CD4-positive, alpha-beta memory T cell (primary cell): Measurements from ENCODE around the gene CES2. TPM values are rescaled to one million over a fixed set of nuclear protein-coding genes. Genes with fewer than 3 reads are reported as not detected.

Experiments
- CTCF ChIA-PET: fragments of 350-600 bp; sonication (Branson Sonifier 250); formaldehyde crosslinking; loops from one replicate; lab custom pipeline; 2021; ENCODE audit warnings: inconsistent platforms; ENCODE audit not compliant: partially characterized antibody; lab: Charles Lee
- POLR2A ChIA-PET: fragments of 350-600 bp; sonication (Branson Sonifier 250); formaldehyde crosslinking; loops from one replicate; lab custom pipeline; 2021; ENCODE audit not compliant: partially characterized antibody; lab: Charles Lee
- DNase-seq, 5 donors: peaks; one replicate each; pipeline versions ENCODE4 v3.0.0 to v3.0.0-alpha.2; 2020 to 2022; ENCODE audit warnings: mixed read lengths in 1 of 5
- H3K27ac ChIP-seq: one replicate; pipeline ENCODE4 v1.7.0; 2013; ENCODE audit warnings: low read depth, low read length
- H3K27me3 ChIP-seq: 2 replicates; pipeline ENCODE4 v1.7.0; 2013; ENCODE audit warnings: mild to moderate bottlenecking, low read length, moderate library complexity; ENCODE audit not compliant: insufficient read depth
- H3K36me3 ChIP-seq: 2 replicates; pipeline ENCODE4 v1.7.0; 2013; ENCODE audit warnings: mild to moderate bottlenecking, low read length, moderate library complexity; ENCODE audit not compliant: insufficient read depth
- H3K4me1 ChIP-seq: 2 replicates; pipeline ENCODE4 v1.7.0; 2013; ENCODE audit warnings: mild to moderate bottlenecking, low read length, moderate library complexity; ENCODE audit not compliant: insufficient read depth
- H3K4me3 ChIP-seq, 2 donors: one replicate each; pipeline ENCODE4 v1.7.0; 2013; ENCODE audit warnings: low read length in 2 of 2, mild to moderate bottlenecking in 1 of 2
- H3K9me3 ChIP-seq, 2 donors: one replicate each; pipeline ENCODE4 v1.7.0; 2013; ENCODE audit warnings: low read length in 2 of 2, control low read depth in 1 of 2; ENCODE audit not compliant: control insufficient read depth in 1 of 2
- H3K27ac Mint-ChIP-seq, 7 donors: one replicate each; pipeline ENCODE4 v1.8.0; 2020 to 2021; ENCODE audit warnings: mixed read lengths in 7 of 7, mild to moderate bottlenecking in 6 of 7, inconsistent platforms in 3 of 7, moderate library complexity in 3 of 7
- H3K27me3 Mint-ChIP-seq, 2 donors: one replicate each; pipeline ENCODE4 v1.8.0; 2020 to 2021; ENCODE audit warnings: mixed read lengths in 2 of 2
- H3K36me3 Mint-ChIP-seq, 2 donors: one replicate each; pipeline ENCODE4 v1.8.0; 2020 to 2021; ENCODE audit warnings: mixed read lengths in 2 of 2, inconsistent platforms in 1 of 2, mild to moderate bottlenecking in 1 of 2
- H3K4me1 Mint-ChIP-seq, 4 donors: one replicate each; pipeline ENCODE4 v1.8.0; 2020 to 2021; ENCODE audit warnings: mixed read lengths in 4 of 4, mild to moderate bottlenecking in 1 of 4
- H3K4me3 Mint-ChIP-seq, 8 donors: one replicate each; pipeline ENCODE4 v1.8.0; 2020 to 2021; ENCODE audit warnings: mixed read lengths in 8 of 8, mild to moderate bottlenecking in 7 of 8, moderate library complexity in 6 of 8, inconsistent platforms in 3 of 8
- H3K9me3 Mint-ChIP-seq, 8 donors: one replicate each; pipeline ENCODE4 v1.8.0; 2020 to 2021; ENCODE audit warnings: mixed read lengths in 8 of 8, mild to moderate bottlenecking in 5 of 8, inconsistent platforms in 3 of 8, moderate library complexity in 1 of 8
- intact Hi-C: fragments of 100-400 bp; cut with micrococcal nuclease; formaldehyde crosslinking; loops from one replicate; pipeline ENCODE4 v1.15.1; 2023
- polyA plus RNA-seq, 2 donors: library from polyadenylated mRNA; unstranded; fragments of 300-500 nt; fragmentation: Illumina TruSeq; gene quantifications; one replicate each; pipeline ENCODE4 v1.2.3, GENCODE V29; 2021
- total RNA-seq, 2 experiments: library from RNA; stranded (reverse); gene quantifications; one replicate each; pipeline ENCODE4 v1.2.3, GENCODE V29; 2021

Gene CES2
- total and polyA plus RNA-seq, 4 experiments from 2014 or later = 25.4 to 51.0 (median 38.5) TPM

DNA sequence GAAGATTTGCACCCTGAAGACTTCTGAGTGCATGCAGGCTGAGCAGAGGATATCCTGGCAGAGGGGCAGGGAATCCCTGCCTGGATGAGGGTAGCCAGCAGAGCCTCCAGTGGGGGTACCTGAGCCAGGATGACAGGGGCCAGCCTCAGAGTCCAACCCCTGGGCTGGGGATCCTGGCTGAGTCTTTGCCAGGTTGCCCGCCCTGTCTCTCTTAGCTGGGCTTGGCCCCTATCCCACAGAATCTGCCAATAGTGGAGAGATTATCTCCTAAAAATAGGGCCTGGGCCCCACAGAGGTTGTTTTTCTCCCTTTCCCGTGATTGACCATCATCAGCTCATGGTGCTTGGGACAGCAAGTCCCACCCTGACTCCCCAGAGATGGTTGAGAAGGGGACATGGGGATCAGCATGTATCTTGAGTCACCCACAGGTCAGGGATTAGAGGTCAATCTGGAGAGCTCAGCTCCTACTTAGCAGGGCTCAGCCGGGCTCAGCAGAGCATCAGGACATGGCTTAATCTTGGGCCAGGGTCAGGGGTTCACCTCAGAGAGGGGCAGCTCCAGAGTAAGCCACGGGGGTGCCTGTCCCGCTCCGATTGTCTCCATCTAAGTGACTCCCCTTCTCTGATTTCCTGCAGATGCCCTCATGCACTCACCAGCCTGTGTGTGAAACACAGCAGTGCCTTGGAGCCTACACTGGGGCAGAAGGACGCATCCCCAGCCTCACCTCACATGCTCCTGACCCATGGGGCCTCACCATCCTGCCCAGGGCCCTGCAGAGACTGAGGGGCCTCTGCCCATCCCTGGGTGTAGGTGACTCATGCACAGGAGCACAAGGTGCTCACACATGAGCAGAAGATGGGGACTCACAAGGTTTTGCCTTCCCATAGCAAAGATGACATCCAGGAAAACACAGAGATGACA lies 28.1 kb upstream of the CES2 start:
- intact Hi-C loops = no loop called here
- H3K27me3 ChIP-seq = no peaks in the 10 kb centered on the region
- H3K9me3 ChIP-seq = no peaks in the 10 kb centered on the region
- H3K4me3 Mint-ChIP-seq = no peak overlapping the region
- H3K27me3 Mint-ChIP-seq = no peaks in the 10 kb centered on the region
- H3K4me3 ChIP-seq = no peak overlapping the region
- H3K4me1 Mint-ChIP-seq = peaks cover 5 to 10% (median 8%) of the 10 kb centered on the region in 4 donors
- POLR2A ChIA-PET = no interaction called here
- no peaks in the 10 kb centered on the region for H3K36me3 Mint-ChIP-seq
- H3K27ac ChIP-seq = no peak overlapping the region
- peaks cover 11% of the 10 kb centered on the region for H3K4me1 ChIP-seq
- no peak for DNase-seq
- H3K27ac Mint-ChIP-seq = no peak overlapping the region
- H3K9me3 Mint-ChIP-seq = no peaks in the 10 kb centered on the region
- CTCF ChIA-PET = interaction anchor here (1.0 to 1.1 kb wide), 2 partner anchors 12 to 77 kb away, joined by 3 read pairs; partner anchors contain the start of gene NAE1
- H3K36me3 ChIP-seq = no peaks in the 10 kb centered on the region

DNA sequence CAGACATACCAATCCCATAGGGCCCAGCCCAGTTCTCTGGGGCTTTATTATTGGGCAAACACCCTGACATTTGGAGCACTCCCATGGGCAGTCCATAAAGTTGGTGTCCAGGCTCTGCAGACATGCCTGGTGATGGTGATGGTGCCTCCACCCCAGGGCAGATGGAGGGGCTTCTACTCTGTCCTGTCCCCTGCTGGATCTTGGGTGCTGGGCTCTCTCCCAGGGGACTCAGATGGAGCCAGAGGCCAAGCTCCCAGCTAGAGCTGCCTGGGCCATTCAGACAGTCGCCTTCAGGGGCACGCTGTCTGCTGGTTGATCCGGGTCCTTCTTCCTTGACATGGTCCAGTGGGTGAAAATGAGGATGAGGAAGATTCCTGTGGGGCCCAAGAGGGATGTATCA lies 27.2 kb upstream of the CES2 start:
- no peaks in the 10 kb centered on the region for H3K27me3 Mint-ChIP-seq
- H3K4me1 Mint-ChIP-seq = peaks cover 5 to 10% (median 8%) of the 10 kb centered on the region in 4 donors
- no peak overlapping the region for H3K4me3 Mint-ChIP-seq
- no peak for DNase-seq
- Histone ChIP-seq H3K4me1 (peaks cover 11% of the 10 kb centered on the region), H3K4me3 (no peak overlapping the region), H3K27me3 (no peaks in the 10 kb centered on the region), H3K9me3 (no peaks in the 10 kb centered on the region), H3K27ac (no peak overlapping the region), H3K36me3 (no peaks in the 10 kb centered on the region)
- no peaks in the 10 kb centered on the region for H3K36me3 Mint-ChIP-seq
- H3K27ac Mint-ChIP-seq = no peak overlapping the region
- intact Hi-C loops = no loop called here
- ChIA-PET POLR2A (no interaction called here), CTCF (no interaction called here)
- H3K9me3 Mint-ChIP-seq = no peaks in the 10 kb centered on the region

DNA sequence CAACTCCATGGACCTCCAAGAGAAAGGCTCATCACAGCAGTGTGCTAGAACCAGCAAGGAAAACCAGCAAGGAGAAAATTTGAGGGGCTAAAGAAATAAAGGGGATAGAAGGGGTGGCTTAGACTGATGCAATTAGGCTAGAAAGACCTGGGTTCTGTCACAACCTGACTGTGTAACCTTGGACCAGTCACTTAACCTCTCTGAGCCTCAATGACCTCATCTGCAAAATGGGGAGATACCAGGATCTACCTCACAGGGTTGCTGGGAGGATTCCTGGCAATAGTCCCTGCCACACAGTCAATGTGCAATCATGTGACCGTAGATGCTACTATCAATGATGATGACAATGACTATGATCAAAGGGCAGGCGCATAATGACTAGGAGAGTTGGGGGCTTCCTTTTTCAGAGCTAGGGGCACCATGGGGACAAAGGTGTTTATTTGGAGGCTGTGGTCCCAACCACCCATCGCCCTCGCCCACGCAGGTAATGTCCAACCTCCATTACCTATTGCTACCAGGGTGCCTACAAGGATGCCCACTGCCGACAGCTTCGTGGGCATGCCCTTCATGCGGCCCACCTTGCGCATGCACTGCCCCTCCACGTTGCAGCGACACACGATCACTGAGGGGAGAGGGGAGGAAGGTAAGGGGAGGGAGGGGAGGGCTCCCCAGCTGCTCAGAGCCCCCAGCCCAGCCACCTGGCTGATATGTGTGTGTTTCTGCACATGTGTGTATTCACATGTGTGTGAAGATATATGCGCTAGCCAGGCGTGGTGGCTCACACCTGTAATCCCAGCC lies 26.4 kb upstream of the CES2 start:
- no peak overlapping the region for H3K4me3 Mint-ChIP-seq
- H3K36me3 Mint-ChIP-seq = no peaks in the 10 kb centered on the region
- H3K27me3 Mint-ChIP-seq = no peaks in the 10 kb centered on the region
- Histone ChIP-seq H3K36me3 (no peaks in the 10 kb centered on the region), H3K4me1 (peaks cover 11% of the 10 kb centered on the region), H3K9me3 (no peaks in the 10 kb centered on the region), H3K4me3 (no peak overlapping the region), H3K27me3 (no peaks in the 10 kb centered on the region), H3K27ac (no peak overlapping the region)
- DNase-seq = no peak
- H3K27ac Mint-ChIP-seq = no peak overlapping the region
- intact Hi-C loops = no loop called here
- no peaks in the 10 kb centered on the region for H3K9me3 Mint-ChIP-seq
- CTCF ChIA-PET = no interaction called here
- H3K4me1 Mint-ChIP-seq = peaks cover 5 to 10% (median 8%) of the 10 kb centered on the region in 4 donors
- POLR2A ChIA-PET = no interaction called here

DNA sequence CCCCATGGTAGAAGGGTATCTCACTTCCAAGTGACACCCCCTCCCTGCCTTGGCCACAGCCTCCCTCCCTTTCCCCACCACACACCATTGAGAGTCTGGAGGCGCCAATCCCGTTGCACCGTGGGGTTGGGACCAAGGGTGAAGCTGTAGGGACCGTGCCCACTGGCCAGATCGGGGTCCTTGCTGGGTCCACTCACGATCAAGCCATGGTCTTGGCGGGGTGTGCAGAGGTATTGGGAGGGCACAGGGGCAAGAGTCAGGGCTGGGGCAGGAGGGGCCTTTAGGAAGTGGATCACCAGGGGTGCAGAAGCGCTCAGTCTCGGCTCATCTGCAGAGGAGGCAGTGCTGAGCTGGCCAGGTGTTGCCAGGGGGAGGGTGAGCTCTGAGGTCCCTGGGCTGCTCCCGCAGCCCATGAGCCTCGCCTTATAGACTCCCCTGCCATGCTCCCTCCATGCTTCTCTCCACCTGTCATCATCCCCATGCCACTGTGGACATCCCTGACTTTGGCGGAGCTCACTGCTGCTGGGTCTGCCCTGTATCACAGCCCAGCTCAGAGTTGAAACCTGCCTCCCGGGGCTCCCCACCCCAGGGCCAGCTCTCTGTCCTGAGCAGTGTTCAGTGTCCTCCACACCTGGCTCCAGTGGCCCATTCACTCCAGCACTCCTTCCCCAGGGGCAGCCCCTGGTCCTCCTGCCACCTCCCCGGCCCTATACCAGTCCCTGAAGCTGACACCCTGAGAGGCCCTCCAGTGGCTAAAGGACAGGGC lies 25.0 kb upstream of the CES2 start:
- intact Hi-C loops = no loop called here
- H3K4me3 ChIP-seq = no peak overlapping the region
- H3K4me1 Mint-ChIP-seq = peaks cover 5 to 10% (median 8%) of the 10 kb centered on the region in 4 donors
- H3K4me3 Mint-ChIP-seq = no peak overlapping the region
- H3K27me3 Mint-ChIP-seq = no peaks in the 10 kb centered on the region
- no peaks in the 10 kb centered on the region for H3K36me3 Mint-ChIP-seq
- no peak for DNase-seq
- H3K9me3 ChIP-seq = no peaks in the 10 kb centered on the region
- CTCF ChIA-PET = interaction anchor here (1.2 kb wide), 1 partner anchor 18 kb away, joined by 3 read pairs; no protein-coding TSS in a partner anchor
- H3K27ac Mint-ChIP-seq = no peak overlapping the region
- H3K9me3 Mint-ChIP-seq = no peaks in the 10 kb centered on the region
- no peak overlapping the region for H3K27ac ChIP-seq
- POLR2A ChIA-PET = no interaction called here
- H3K36me3 ChIP-seq = no peaks in the 10 kb centered on the region
- no peaks in the 10 kb centered on the region for H3K27me3 ChIP-seq
- peaks cover 10% of the 10 kb centered on the region for H3K4me1 ChIP-seq

DNA sequence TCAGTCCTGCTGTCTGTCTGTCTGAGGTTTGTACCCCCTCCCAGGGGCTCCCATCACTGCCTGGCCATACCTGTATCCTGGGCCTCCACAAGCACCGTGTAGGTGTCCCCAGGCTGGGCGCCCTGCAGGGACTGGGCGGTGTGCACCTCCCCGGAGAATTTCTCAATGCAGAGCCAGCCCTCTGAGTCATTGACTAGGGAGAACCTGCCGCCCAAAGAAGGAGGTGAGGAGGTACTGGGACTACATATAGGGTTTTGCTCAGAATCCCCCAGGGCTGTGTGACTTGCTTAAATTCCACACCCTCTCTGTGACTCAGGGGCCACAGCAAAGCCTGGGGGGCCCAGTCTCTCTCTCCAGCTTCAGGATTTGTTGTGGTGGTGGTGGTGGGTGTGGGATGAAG lies 24.2 kb upstream of the CES2 start:
- ChIA-PET POLR2A (no interaction called here), CTCF (interaction anchor here (1.2 kb wide), 1 partner anchor 19 kb away, joined by 3 read pairs; no protein-coding TSS in a partner anchor)
- intact Hi-C loops = no loop called here
- DNase-seq = no peak
- peaks cover 2 to 4% (median 3%) of the 10 kb centered on the region in 4 donors for H3K4me1 Mint-ChIP-seq
- H3K4me3 ChIP-seq = no peak overlapping the region
- H3K4me3 Mint-ChIP-seq = no peak overlapping the region
- H3K36me3 ChIP-seq = no peaks in the 10 kb centered on the region
- no peaks in the 10 kb centered on the region for H3K27me3 Mint-ChIP-seq
- peaks cover 2% of the 10 kb centered on the region for H3K4me1 ChIP-seq
- no peaks in the 10 kb centered on the region for H3K9me3 ChIP-seq
- no peaks in the 10 kb centered on the region for H3K27me3 ChIP-seq
- no peak overlapping the region for H3K27ac ChIP-seq
- H3K9me3 Mint-ChIP-seq = no peaks in the 10 kb centered on the region
- H3K27ac Mint-ChIP-seq = no peak overlapping the region
- no peaks in the 10 kb centered on the region for H3K36me3 Mint-ChIP-seq

DNA sequence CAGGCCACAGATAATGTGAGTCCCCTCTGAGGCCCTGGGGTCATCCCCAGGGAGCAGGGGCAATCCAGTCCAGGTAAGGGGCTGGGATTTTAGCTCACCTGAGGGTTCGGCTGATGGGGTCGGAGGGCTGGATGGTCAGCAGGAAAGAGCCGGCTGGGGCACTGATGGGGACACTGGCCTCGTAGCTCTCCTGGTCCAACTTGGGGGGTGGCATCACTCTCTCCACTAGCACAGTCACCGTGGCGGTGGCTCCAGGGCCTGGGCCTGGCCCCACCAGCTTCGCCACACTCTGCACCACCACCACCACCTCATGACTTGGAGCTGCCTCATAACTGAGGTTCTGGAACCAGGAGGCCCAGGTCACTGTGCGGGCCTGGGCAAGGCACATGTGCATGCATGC lies 23.5 kb upstream of the CES2 start:
- Mint-ChIP-seq H3K4me1 (no peaks in the 10 kb centered on the region), H3K27ac (no peak overlapping the region), H3K4me3 (no peak overlapping the region), H3K27me3 (peaks cover 0 to 1% of the 10 kb centered on the region in 2 donors), H3K36me3 (no peaks in the 10 kb centered on the region), H3K9me3 (no peaks in the 10 kb centered on the region)
- no peak overlapping the region for H3K27ac ChIP-seq
- H3K9me3 ChIP-seq = no peaks in the 10 kb centered on the region
- intact Hi-C loops = no loop called here
- H3K27me3 ChIP-seq = no peaks in the 10 kb centered on the region
- POLR2A ChIA-PET = no interaction called here
- no peaks in the 10 kb centered on the region for H3K4me1 ChIP-seq
- CTCF ChIA-PET = no interaction called here
- no peak for DNase-seq
- no peak overlapping the region for H3K4me3 ChIP-seq
- no peaks in the 10 kb centered on the region for H3K36me3 ChIP-seq
